ENCODE results near the gene DPYSL5.

- TF ChIP-seq CTCF (conservative IDR thresholded peaks at IDR 0.05; ENCODE audit: low read depth, low read length) (no peak), EZH2 (IDR thresholded peaks at IDR 0.05; ENCODE audit: low read length, unreplicated experiment) (no peak)
Measured at GRCh38 chr2:26890341-26891000, 42.5 kb downstream of the DPYSL5 start.
